Hippocampal formation (tissue), 2 donors: ENCODE measurements around the gene ETV6.

ENCODE experiments used
- DNase-seq, 2 donors: peaks; one replicate each; lab custom pipeline; 2025; lab: John Stamatoyannopoulos, UW

Gene ETV6

DNA sequence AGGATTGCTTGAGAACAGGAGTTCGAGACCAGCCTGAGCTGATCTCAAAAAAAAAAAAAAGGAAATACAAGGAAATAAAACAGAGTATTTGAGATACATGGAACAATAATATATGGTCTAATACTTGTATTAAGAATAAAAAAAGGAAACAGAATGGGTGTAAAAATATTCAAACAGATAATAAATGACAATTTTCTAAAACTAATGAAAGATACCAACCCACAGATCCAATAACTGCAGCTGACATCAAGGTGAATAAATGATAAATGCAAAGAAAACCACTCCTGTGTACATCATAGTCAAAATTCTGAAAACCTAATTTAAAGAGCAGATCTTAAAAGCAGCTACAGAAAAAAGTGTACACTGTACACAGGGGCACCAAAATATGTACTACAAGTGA, 4.1 kb upstream of the ETV6 start:
- no peak for DNase-seq

DNA sequence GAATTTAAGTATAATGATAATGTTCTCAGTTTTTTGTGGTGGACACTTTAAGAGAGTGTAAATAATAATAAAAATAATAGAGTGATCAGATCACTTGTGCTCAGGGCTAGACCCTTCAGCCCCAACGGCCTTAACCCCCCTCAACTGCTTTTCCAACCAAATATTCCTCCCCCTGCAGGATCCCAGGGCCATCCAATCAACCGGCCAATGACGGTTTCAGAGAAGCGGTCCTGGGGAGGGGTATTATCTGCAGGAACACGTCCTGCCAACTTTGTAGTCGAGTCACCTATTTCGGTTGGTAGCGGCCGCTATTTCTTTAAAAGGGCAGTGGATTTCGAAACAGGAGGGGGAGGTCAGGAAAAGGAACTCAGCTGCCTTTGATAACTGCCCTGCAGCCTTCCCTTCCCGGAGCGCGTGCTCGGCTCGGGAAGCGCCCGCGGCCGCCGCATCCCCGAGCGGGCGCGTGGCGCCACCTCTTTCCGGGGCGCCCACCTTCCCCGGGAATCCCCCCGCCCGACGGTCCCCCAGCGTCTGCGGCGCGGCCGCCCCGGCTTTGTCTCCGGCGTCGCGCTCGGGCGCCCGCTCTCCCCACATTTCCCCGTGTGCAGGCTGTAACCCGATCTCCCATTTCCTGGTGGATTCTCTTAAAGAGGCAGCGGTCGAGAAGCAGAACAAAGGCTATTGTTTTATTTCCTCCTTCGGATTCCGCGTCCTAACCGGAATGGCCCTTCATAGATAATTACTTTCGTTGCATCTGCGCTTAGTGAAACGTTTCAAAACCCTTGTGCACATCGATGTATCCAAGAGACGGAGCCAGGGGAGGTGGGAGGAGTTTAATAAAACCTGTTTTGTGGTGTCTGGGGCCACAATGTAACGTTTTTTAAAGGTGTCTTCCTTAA, 711 bp upstream of the ETV6 start:
- DNase-seq = peak; percentile 79 to 80

DNA sequence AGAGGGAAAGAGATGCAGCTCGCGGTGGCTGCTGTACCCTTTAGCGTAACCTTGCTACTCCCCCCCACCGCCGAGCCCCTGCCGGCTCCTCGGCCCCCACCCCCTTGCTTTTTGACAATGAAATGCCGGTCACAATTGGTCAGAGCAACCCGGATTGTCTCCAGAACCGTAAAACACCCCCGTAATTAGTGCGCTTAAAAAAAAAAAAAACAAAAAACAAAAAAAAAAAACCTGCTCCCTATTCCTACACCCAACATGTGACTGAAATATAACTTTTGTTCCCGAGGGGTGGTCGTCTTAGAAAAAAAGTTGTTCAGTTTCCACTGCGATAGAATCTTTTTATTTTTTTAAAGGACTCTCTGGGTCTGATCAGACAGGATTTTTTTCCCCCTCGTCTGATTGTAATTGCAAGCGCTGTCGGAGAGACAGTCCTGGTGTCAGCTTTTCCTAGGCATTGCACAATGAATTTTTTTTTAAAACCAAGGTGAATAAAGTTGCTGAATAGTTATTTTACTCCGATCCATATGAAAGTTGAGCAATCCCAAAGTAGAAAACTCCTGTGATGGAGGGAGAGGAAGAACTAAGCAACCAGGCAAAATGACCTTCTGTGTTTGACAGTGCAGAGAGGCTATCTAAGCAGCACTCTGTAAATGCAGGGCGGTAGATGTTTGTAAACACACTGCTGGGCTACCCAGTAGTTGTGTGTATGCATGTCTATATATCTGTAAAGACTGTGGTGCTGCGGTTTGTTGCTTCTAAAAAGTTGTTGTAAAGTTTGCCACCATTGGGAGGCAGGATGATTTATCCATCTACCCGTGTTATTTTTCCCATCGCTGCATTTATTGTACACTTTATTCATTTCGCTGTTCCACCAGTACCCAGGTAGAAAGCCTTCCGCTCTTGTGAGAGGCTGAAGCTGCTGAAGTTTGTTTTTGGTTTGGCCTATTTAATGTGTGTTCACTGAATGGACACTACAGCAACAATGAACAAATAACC, 1.1 kb downstream of the ETV6 start:
- DNase-seq = peak in 1 of 2 donors; percentile 54

DNA sequence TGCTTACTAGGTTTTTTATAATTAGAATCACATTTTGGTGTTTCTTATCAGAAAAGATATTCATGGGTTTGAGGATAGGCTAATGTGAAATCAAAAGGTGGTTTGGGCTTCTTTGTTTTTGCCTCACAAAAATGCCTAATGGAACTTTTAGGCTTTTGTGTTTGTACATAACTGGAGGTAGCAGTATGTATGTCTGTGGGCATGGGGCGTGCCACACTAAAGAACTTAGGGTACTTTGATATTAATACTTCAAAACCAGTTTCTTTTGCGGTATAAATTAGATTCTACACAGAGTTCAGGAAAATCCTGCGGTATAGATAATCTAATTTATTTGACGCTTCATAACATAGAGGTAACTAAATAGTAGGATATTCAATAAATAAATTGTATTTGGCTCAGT, 1.9 kb downstream of the ETV6 start:
- DNase-seq = no peak

DNA sequence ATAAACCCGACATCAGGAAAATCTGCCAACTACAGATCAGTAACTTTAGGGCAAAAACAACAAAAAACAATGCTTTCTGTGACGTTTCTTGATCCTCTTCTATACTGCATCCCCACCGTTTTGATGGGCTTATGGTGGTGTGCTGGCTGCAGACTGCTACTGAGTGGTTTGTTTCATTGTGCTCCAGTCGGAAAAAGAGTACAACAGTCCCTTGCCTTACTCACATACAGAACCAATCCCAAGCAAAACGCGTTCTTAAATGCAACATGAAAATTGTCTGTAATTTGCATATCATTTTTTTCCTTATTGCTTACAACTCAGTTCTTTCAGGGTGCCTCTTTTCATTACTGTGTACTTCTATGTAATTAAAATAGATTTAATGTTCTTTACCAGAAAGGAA, 2.3 kb downstream of the ETV6 start:
- peak in 1 of 2 donors; percentile 28 for DNase-seq

DNA sequence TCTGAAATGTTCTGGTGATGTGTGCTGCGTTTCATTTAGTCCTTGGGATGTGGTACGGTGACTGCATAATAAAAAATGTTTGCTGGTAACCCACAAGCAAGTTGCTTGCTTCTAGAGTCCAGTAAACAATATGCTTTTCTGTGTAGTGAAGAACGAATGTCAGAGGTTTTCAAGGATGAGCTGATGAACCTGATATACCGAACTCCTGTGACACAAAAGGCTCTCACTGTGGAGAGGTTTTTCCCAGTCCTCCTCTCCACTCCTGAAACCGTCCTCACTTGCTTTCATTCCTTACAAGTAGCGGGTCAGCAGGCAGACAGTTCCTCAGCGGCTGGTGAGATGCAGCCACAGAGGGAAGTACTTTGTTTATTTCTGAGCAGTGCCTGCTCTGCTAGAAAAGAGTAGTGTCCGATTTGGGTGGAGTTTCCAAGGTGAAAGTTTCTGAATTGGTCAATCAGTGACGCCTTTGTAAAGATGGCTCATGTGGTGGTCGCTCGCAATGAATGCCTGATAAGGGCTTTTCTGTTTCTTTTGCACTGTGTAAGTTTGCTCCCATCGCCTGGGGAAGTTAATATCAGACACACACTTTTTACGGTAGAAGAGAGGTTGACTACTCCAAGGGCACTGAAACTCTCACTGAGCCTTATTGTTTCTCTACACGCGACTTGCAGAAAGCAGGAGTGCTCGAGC, 3.0 kb downstream of the ETV6 start:
- DNase-seq = peak; percentile 45

DNA sequence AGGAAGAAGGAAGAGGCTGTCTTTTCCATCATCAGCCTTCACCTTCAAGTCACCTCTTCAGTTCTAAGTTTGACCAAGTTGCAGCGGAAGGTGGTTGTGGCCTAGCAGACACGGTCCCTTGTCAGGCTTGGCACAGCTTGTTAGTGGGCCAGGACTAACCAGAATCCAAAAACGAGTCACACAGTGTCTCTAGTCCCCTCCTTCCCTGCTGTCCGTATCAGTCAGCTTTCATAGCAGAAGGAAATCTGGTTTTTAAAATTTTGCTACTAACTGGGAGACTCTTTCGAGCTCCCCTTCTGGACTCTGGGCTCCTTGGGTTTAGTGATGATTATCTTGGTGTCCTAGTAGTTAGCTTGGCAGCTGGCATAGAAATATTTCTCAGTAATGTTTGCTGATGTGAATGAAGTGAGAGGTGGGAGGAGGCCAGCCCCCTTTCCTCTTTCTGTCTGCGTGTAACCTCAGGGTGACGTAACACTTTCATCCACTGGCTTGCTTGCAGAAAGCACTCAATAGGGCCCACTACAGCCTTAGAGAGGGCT, 3.8 kb downstream of the ETV6 start:
- DNase-seq = no peak

DNA sequence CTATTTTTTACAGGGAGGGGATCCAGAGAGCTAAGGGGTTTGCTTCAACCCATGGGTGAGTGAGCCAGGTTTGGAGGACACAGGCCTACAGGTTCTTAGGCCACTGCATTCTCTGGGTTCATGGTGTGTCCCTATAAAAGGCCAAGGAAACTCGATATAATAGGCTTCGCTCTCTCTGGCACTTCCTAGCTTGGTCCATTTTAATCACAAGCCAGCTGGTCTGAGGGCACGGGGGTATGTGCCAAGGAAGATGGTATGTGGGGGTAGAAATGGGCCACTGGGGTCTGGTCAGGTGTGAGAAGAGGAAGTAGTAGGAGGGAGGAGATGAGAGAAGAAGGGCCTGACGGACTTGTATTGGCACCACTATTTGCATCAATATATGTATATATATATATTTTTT, 4.9 kb downstream of the ETV6 start:
- DNase-seq = no peak

DNA sequence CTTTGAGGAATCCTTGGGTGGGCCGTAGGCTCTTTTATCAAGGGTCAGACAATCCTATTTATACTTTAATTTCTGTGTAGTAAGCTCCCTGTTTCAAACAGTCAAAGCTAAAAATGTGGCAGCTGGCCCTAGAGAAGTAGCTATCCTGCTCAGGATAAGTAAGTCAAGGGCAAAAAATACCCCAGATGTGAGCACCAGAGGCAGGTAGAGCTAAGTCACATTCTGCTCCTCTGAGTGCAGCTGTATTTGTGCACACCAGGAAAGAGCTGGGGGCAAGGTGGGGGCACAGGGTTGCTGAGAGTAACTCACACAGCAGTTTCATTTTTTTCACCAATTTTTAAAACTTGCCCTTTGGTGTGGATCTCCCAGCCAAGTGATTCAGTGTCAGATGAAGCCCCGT, 5.3 kb downstream of the ETV6 start:
- no peak for DNase-seq

DNA sequence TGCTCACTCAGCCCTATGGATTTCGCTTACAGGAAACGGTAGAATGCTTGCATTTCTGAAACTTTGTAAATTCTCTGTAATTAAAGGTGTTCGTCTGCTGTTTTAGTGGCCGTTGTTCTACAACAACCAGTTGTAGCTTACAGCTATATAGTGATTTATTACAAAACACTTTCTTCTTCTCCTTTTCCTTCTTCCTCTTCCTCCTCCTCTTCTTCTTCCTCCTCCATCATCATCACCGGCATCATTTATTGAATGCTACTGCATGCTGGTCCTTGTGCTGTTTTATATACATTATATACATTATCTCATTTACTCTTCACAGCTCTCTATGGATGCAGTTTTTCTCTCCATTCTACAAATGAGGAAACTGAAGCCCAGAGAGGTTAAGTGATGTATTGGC, 6.4 kb downstream of the ETV6 start:
- DNase-seq = no peak

DNA sequence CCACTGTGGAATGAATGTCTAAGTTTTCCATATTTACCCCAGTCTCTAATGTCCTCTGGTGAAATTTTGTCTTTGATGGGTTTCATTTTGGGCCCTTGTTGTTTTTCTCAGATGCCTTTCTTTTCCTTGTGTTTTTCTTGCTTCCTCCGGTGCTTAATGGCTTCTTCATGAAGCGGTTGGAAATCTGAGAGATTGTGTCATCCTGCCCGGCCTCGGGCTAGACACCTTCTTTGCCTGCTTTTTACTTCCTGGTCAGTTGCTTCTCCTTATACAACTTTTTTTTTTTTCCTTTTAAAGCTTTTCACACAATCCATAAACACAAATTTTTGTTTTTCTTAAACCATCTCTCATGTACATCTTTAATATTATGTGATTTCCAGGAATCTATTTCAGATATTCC, 7.1 kb downstream of the ETV6 start:
- DNase-seq = no peak

DNA sequence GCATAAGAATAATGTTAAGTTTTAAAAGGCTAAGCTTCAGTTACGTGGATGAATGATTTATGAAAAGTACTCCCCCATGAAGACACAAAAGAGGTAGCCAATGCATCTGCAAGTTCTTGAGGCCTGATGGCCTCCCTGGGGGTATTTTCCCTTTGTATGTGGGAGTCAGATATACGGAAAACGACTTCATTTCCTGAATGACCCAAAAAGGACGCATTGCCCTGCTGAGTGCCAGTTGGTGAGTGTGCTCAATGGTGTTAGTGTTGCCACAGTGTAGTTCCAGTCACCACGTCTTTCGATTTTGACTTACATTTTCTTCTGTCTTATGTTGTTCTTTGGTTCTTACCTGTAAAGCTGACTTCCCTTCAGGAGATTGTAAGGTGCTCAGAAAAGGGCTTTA, 8.0 kb downstream of the ETV6 start:
- no peak for DNase-seq

DNA sequence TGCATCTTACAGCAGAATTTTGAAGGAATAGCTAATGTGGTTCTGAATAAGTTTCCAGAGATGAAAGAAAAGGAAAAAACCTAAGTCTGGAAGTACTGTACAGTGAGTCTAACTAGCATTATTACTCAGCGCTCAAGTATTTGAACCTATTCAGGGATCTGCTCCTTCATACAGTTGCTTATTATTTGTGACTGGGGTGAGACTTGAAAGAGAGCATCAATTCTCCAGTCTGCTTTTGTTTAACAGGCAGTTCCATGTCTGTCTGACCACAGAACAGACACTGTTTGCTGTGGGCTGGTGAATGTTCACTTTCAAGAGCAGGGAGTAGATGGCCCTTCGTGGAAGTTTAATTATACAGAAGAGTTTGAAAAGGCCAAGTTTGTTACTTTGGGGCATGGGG, 9.3 kb downstream of the ETV6 start:
- no peak for DNase-seq

DNA sequence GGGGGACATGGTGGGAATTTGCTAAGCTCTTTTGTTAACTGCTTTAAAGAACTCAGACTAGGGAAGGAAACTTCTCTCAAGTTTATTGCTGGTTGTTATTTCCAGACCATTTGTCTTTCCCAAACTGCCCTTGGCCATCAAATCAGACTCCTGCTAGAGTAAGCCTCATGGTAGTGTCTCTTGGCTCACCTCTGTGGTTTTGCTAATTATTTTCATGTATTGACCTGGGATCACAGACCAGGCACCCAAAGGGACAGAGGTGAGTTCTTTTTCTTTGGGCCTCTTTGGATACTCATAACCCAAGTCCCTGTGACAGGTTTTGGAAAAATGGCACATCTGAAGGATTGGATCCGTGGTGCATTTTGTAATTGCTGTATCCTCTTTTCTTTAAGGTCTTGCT, 11.2 kb downstream of the ETV6 start:
- no peak for DNase-seq

DNA sequence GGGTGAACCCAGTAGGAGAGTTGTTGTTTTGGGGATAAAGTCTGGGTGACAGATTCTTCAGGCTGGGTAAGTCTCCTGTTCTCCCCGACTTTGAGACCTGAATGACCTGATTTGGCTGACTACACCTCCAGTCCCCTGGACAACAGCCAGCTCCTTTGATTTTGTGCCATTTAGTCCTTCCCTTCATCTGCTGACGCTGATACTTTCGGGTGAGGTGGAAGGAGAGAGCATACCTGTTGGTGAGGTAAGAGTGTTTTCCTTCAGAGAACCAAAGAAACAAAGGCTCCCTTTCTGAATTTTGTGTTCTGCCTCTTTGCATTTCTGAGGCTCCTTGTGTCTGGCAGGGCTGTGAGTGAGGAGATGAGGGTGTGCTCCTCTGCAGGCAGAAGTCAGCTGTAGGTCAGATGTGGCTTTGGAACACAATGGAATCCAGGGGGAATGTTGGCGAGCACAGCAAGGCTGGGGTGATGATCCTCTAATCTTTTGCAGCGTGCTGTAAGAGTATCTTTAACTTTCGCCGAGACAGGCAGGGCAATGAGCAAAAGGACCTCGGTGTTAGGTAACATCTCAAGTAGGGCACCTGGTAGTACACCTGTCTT, 12.1 kb downstream of the ETV6 start:
- no peak for DNase-seq

DNA sequence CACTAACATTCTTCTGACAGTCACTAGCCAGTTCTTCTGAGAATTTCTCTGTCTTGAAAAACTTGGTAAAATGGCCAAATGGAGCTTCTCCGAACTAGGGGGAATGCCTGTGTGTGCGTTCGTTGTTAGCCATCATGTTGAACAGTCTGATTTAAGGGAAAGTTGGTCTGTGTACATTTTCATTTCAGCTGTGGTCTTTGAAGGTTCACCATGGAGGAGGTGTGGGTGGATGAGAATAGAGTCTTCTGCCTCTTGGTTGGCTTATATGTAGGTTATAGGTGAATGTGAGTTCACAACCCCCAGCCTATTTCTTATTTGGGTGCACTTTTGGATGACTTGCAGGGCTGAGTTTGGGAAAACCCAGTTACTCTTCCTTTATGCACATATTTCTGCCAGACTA, 12.9 kb downstream of the ETV6 start:
- no peak for DNase-seq

DNA sequence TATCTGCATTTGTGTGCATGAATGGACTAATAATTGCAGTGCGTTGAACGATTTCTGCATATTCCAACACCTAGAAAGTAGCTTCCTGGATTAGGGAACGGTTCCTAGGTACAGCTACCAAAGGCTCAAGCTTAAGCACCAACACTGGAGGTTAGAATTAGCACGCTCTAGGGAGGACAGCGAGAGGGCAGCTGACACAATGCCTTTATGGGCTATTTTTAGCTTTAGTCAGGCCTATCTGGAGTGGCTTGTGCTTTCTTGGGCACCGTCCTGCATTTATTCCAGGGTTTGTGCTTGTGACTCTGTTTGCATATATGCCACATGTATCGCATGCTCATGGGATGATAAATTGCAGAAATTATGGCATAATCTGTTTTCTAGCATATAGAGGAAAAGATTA, 13.7 kb downstream of the ETV6 start:
- no peak for DNase-seq

DNA sequence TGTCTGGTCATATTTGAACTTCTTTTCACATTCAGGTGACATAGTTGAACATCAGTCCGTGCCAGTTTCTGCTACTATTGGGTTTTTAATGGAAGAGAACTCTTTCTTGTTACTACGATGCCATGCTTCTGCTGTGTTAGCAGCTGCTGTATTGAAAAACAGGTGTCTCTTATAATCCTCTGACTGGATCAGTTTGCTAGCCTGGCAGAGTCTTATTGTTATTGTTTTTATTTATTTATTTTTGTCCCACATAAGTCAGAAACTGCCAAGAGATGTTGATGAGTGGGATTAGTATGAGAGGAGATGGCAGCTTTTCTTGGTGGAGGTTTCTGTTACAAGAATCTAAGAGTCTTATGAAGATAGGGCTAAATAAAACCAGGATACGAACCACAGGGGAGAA, 14.6 kb downstream of the ETV6 start:
- no peak for DNase-seq

DNA sequence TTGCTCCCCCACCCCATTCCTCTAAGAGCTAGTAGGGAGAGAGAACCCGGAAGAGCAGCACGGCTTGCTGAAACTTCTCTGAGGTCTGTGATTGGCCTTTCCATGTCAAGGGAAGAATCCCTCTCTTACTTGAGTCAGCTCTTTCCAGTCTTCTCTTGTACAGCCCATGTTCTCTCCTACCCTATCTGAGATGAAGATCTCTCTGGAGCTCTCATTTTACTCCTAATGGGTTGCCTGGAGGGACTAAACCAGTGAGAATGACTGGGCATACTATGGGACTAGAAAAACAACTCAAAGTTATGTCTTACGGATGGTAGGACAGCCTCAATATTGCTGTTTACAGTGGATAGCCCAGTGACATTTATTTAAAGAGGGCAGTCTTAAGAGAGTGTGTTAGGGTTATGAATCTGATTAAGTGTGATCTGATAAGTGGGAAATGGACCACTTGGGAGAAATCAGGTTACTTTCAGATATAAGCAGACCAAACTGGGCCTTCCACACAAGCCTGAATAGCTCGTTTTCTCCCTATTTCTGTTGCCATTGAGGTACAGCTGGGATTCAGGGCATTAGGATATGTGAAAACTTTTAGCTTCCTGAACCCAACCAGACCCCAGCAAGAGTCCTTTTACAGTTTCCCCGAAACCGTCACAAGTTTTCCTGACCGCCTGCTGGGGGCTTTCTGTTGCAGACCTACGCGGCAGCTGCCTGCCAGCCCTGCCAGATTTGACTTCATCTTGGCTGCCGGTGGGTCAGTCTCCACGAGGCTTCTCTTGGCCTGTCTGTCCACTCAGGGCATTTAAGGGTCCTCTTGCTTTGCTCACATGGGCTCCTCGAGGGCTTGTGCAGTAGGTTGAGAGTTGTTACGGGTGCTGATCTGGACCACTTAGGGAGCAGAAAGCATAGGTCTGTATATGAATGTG, 16.9 kb downstream of the ETV6 start:
- DNase-seq = no peak

DNA sequence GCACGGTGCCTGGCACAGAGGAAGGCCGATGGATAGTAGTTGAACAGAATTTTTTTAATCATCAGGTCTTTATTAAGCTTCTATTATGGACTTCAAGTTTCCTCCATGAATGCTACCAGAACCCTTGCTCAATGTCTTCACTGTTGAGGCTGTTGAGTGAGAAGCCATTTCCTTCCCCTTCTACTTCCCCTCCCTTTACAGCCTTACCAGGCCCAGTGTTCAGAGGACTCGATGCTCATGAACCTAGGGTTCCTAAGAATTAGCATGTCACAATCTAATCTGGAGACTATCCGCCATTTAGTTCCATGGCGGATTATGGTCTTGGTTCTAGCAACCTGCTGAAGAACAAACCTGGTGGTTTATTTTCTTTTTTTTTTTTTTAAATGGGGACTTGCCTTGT, 17.7 kb downstream of the ETV6 start:
- no peak for DNase-seq

DNA sequence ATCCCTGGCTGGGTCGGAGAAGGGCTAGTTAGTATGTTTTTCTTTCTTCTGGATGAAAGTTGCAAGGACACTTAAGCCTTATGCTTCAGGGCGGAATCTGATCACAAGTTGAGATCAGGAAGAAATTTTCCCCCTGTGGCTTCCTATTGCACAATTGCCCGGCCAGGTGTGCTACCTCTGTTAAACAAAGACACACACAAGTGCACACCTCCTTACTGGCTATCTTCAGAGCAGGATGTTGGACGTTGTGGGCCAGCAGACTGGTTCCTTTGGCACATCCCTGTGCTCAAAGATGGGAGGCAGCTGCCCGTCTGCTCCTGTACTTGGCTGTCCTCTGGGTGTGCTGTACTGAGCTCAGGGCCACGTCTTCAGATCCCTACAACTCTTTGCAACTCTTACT, 19.1 kb downstream of the ETV6 start:
- DNase-seq = no peak
